ENCODE data around the gene NDUFV2. TPM values are rescaled to one million over a fixed set of nuclear protein-coding genes. Genes with fewer than 3 reads are reported as not detected.

Gene NDUFV2
- total RNA-seq, 2 experiments from 2014 or later, result 230 to 231 TPM

DNA sequence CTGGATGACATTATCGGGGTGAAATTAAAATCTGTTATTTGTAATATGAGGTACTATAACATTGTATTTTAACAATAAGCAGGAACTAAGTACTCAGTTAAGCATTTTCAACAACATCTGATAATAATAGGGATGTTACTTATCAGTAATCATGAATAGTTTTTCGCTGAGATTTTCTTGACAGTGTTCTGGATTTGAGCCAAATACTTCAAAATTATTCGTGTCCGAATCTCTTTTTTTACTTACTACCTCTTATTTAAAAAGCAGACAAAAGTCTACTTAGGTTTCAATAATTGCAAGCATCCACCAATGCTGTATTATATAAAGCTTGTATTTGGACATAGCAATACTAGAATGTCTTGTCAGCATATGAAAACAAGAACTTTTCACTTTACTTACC, 27.7 kb downstream of the NDUFV2 start:
- H3K27ac ChIP-seq (ENCODE audit: low read depth in 1 of 2, low read length in 2 of 2), result peak overlapping the region in 1 of 2 donors; percentile 13
- no peaks in the 10 kb centered on the region for H3K27me3 Mint-ChIP-seq
- H3K4me1 ChIP-seq (ENCODE audit: insufficient read depth, low read length), result peaks cover 18% of the 10 kb centered on the region
- TF ChIP-seq, protein P1, sequence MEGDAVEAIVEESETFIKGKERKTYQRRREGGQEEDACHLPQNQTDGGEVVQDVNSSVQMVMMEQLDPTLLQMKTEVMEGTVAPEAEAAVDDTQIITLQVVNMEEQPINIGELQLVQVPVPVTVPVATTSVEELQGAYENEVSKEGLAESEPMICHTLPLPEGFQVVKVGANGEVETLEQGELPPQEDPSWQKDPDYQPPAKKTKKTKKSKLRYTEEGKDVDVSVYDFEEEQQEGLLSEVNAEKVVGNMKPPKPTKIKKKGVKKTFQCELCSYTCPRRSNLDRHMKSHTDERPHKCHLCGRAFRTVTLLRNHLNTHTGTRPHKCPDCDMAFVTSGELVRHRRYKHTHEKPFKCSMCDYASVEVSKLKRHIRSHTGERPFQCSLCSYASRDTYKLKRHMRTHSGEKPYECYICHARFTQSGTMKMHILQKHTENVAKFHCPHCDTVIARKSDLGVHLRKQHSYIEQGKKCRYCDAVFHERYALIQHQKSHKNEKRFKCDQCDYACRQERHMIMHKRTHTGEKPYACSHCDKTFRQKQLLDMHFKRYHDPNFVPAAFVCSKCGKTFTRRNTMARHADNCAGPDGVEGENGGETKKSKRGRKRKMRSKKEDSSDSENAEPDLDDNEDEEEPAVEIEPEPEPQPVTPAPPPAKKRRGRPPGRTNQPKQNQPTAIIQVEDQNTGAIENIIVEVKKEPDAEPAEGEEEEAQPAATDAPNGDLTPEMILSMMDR (IDR thresholded peaks at IDR 0.05), result no peak
- DNase-seq, result no peak
- H3K4me3 Mint-ChIP-seq, result no peak overlapping the region
- no peak for ATAC-seq (ENCODE audit: poor library complexity)
- no peaks in the 10 kb centered on the region for H3K9me3 ChIP-seq (ENCODE audit: control insufficient read depth in 1 of 2, insufficient read depth in 1 of 2, low read length in 2 of 2)
- CTCF ChIA-PET, result no interaction called here
- intact Hi-C loops (cut with DNase I, micrococcal nuclease), result loop anchor here in 1 of 2 experiments (10.0 kb wide), 1 partner anchor 485 kb away; the partner anchor contains the start of gene PPP4R1
- peaks cover 85% of the 10 kb centered on the region for H3K36me3 ChIP-seq (ENCODE audit: insufficient read depth, low read length)
- no peaks in the 10 kb centered on the region for H3K9me3 Mint-ChIP-seq
- peak overlapping the region; percentile 25 for H3K27ac Mint-ChIP-seq
- peaks cover 71% of the 10 kb centered on the region for H3K4me1 Mint-ChIP-seq (ENCODE audit: low read depth)
- peaks cover 90% of the 10 kb centered on the region for H3K36me3 Mint-ChIP-seq (ENCODE audit: low read depth)
- H3K4me3 ChIP-seq (ENCODE audit: low read length), result no peak overlapping the region
- no peaks in the 10 kb centered on the region for H3K27me3 ChIP-seq (ENCODE audit: control insufficient read depth in 1 of 2, insufficient read depth in 2 of 2, low read length in 2 of 2)
- POLR2A ChIA-PET, result interaction anchor here (21.7 kb wide), 1 partner anchor 19 kb away, joined by 914 read pairs; the partner anchor contains the start of gene NDUFV2

DNA sequence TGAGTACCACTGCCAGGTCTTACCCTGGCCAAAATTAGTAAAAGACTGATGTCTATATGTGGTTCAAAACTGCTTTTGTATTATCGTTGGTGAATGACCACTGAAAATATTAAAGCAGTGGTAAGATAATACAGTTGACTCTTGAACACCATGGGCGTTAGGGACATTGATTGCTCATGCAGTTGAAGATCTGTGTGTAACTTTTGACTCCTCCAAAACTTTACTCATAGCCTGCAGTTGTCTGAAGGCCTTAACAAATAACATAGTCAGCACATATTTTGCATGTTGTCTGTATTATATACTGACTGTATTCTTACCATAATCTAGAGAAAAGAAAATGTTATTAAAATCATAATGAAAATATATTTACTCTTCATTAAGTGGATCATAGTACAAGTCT, 28.3 kb downstream of the NDUFV2 start:
- TF ChIP-seq, protein P1 (IDR thresholded peaks at IDR 0.05), result no peak
- no peak overlapping the region for H3K4me3 Mint-ChIP-seq
- H3K36me3 ChIP-seq (ENCODE audit: insufficient read depth, low read length), result peaks cover 79% of the 10 kb centered on the region
- no peaks in the 10 kb centered on the region for H3K27me3 Mint-ChIP-seq
- no peak overlapping the region for H3K4me3 ChIP-seq (ENCODE audit: low read length)
- DNase-seq, result no peak
- H3K27ac ChIP-seq (ENCODE audit: low read depth in 1 of 2, low read length in 2 of 2), result peak overlapping the region in 1 of 2 donors; percentile 13
- peaks cover 89% of the 10 kb centered on the region for H3K36me3 Mint-ChIP-seq (ENCODE audit: low read depth)
- ChIA-PET CTCF (interaction anchor here (0.9 kb wide), 1 partner anchor 27 kb away, joined by 3 read pairs; no protein-coding TSS in a partner anchor), POLR2A (interaction anchor here (21.7 kb wide), 1 partner anchor 20 kb away, joined by 914 read pairs; the partner anchor contains the start of gene NDUFV2)
- no peaks in the 10 kb centered on the region for H3K9me3 ChIP-seq (ENCODE audit: control insufficient read depth in 1 of 2, insufficient read depth in 1 of 2, low read length in 2 of 2)
- H3K27me3 ChIP-seq (ENCODE audit: control insufficient read depth in 1 of 2, insufficient read depth in 2 of 2, low read length in 2 of 2), result no peaks in the 10 kb centered on the region
- intact Hi-C loops (cut with DNase I, micrococcal nuclease), result loop anchor here in 1 of 2 experiments (10.0 kb wide), 1 partner anchor 484 kb away; the partner anchor contains the start of gene PPP4R1
- no peak overlapping the region for H3K27ac Mint-ChIP-seq
- peaks cover 19% of the 10 kb centered on the region for H3K4me1 ChIP-seq (ENCODE audit: insufficient read depth, low read length)
- H3K9me3 Mint-ChIP-seq, result no peaks in the 10 kb centered on the region
- no peak for ATAC-seq (ENCODE audit: poor library complexity)
- H3K4me1 Mint-ChIP-seq (ENCODE audit: low read depth), result peaks cover 71% of the 10 kb centered on the region

DNA sequence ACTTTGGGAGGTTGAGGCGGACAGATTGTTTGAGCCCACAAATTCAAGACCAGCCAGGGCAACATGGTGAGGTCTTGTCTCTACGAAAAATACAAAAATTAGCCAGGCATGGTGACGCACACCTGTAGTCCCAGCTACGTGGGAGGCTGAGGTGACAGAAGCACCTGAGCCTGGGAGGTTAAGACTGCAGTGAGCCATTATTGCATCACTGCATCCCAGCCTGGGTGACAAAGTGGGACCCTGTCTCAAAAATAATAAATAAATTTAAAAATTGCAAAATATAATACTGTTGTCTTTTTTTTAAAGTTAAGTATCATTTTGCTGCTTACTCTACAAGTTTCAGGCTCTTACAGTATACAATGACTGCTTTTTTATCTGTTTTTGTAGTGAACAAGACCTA, 30.1 kb downstream of the NDUFV2 start:
- Mint-ChIP-seq H3K27ac (peak overlapping the region; percentile 99), H3K36me3 (ENCODE audit: low read depth) (peaks cover 85% of the 10 kb centered on the region), H3K4me3 (peak overlapping the region; percentile 16), H3K27me3 (no peaks in the 10 kb centered on the region), H3K9me3 (no peaks in the 10 kb centered on the region), H3K4me1 (ENCODE audit: low read depth) (peaks cover 62% of the 10 kb centered on the region)
- ChIA-PET CTCF (interaction anchor here (0.6 to 1.1 kb wide), 3 partner anchors 10 to 59 kb away, joined by 3 to 4 read pairs (median 3); no protein-coding TSS in a partner anchor), POLR2A (interaction anchor here (0.8 to 21.7 kb wide), 2 partner anchors 9 to 21 kb away, joined by 3 to 914 read pairs; partner anchors contain the start of gene NDUFV2)
- Histone ChIP-seq H3K9me3 (ENCODE audit: control insufficient read depth in 1 of 2, insufficient read depth in 1 of 2, low read length in 2 of 2) (no peaks in the 10 kb centered on the region), H3K27me3 (ENCODE audit: control insufficient read depth in 1 of 2, insufficient read depth in 2 of 2, low read length in 2 of 2) (no peaks in the 10 kb centered on the region), H3K27ac (ENCODE audit: low read depth in 1 of 2, low read length in 2 of 2) (no peak overlapping the region), H3K4me1 (ENCODE audit: insufficient read depth, low read length) (peaks cover 18% of the 10 kb centered on the region), H3K36me3 (ENCODE audit: insufficient read depth, low read length) (peaks cover 61% of the 10 kb centered on the region), H3K4me3 (ENCODE audit: low read length) (no peak overlapping the region)
- ATAC-seq (ENCODE audit: poor library complexity), result no peak
- intact Hi-C loops (cut with DNase I, micrococcal nuclease), result loop anchor here in 1 of 2 experiments (10.0 kb wide), 1 partner anchor 482 kb away; the partner anchor contains the start of gene PPP4R1
- TF ChIP-seq, protein P1 (IDR thresholded peaks at IDR 0.05), result no peak
- no peak for DNase-seq
